GM12872 (cell line): ENCODE data around the gene FKBP5.

ENCODE experiments used
- CTCF ChIP-seq: IDR thresholded peaks from 3 replicates; pipeline ENCODE4 v1.5.1; 2011; ENCODE audit warnings: low read depth, mild to moderate bottlenecking, low read length, moderate library complexity; ENCODE audit not compliant: insufficient read depth

Gene FKBP5

DNA sequence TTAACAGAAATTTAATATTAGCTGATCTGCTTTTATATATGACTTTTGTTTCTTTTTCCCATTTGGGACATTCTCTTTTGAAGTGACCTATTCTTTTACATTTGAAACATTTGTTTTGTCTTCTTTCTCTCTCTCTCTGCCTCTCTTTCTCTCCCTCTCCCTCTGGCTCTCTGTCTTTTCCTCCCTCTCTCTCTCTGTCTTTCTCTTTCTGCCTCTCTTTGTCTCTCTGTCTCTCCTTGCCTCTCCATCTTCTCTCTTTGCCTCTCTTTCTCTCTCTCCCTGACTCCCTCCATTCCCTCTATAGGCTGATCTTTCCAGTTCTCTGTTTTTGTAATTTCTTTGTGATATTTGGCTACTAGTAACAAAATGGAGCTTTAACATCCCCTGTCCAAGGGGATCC lies 124.0 kb downstream of the FKBP5 start:
- TF ChIP-seq CTCF: no peak

GRCh38 chr6:35562060-35562459 lies 126.7 kb downstream of the FKBP5 start:
- TF ChIP-seq CTCF: no peak

DNA sequence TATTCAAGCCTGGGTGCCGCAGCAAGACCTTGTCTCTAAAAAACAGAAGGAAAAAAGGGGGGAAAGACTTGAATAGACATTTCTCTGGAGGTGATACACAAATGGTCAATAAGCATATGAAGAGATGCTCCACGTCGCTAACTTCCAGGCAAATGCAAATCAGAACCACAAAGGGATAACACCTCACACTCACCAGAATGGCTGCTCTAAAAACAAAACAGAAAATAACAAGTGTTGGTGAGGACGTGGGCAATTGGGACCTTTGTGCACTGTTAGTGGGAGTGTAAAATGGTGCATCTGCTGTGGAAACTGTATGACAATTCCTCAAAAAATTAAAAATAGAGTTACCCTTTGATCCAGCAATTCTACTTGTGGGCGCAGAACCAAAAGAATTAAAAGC lies 127.6 kb downstream of the FKBP5 start:
- TF ChIP-seq CTCF: no peak

- no peak for TF ChIP-seq CTCF
These were observed 130.1 kb downstream of the FKBP5 start for GRCh38 chr6:35558571-35558970.

DNA sequence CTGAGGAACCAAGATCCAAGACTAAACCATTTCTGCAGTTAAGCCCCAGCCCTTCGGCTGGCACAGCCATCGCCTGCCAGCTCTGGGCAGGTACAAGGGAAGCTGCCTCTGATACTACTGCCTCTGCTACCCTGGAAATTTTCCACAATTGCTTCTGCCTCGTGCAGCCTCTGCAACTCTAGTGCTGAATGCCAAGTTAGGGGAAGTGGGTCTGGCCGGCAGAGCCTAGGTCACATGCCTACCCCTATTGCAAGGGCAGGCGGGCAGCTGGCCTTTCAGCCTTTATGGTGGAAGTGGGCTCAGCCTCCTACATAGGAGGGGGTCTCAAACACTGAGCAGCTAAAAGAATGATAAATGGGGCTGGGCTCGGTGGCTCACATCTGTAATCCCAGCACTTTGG lies 131.5 kb downstream of the FKBP5 start:
- no peak for TF ChIP-seq CTCF

DNA sequence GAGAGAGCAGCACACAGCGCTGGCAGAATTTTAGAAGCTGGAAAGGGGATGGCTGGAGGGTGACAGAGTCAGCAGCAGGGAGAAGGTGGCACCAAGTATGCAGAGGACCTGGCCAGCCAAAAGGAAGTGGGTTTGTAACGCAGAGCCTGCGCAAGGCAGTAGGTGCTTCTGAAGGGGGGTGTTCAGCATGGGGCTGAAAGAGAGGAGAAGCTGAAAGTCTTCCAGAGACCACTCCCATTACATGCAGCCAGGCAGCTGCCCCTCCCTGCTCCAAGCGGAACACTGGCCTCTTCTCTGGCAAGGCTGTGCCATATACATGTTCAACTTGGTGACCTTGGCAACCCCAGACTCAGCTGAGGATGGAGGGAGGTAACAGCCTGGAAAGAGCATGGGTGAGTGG lies 133.9 kb downstream of the FKBP5 start:
- no peak for TF ChIP-seq CTCF

DNA sequence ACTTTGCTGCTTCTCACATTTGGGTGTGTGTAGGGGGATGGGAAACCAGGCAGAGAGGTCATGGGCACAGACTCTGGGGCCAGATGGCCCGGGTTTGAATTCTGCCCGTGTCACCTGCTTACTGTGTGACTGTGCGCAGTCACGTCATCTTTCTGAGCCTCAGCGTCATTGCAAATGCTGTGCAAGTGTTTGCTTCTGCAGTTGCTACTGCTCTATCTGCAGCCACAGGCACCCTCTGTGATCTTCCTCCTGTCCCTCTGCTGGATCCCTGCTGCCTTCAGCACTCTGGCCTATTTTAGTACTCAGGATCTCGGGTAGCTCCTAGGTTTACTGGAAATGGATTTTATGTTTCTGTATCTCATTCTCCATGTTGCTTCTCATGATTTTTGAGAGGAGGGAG lies 135.4 kb downstream of the FKBP5 start:
- no peak for TF ChIP-seq CTCF
